Measurements from ENCODE around the gene ZNRF1. TPM values are rescaled to one million over a fixed set of nuclear protein-coding genes. Genes with fewer than 3 reads are reported as not detected.

Gene ZNRF1
- total and polyA plus RNA-seq, 11 donors = 12.8 to 43.3 (median 23.2) TPM

DNA sequence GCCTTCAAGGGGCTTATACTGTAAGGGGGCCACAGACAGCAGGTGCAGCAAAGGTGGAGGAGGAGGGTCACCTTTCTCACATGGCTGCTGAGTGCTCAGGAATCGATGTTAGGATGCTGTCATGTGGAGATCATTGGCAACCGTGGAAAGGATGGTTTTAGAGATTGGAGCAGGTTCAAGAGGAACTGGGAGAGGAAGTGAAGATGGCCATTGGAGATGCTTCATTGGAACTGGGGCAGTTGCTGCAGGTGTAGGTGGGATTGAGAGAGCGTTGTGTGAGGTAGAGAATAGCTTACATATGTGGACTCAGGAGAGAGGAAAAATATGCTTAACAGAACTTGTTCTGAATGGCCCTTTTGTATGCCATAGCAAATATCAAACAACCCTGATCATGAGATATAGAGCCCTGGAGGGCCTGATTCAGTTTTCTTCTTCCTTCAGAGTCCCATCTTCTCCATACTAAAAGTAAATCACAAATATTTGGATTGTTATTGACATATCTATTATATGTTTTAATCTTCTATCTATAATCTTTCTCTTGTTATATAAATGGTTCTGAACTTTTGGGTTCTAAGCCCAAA is 77.0 kb downstream of the ZNRF1 start:
- H3K27me3 ChIP-seq = no peaks in the 10 kb centered on the region
- H3K4me1 ChIP-seq = peaks cover 0 to 56% (median 19%) of the 10 kb centered on the region in 12 donors
- peak overlapping the region in 1 of 12 donors; percentile 39 for H3K27ac ChIP-seq
- no peak for ATAC-seq
- 60 to 69% (median 62%) methylated on average over 3 of the region's 3 CpGs for WGBS, 4 donors
- no peak for DNase-seq
- no peak overlapping the region for H3K4me3 ChIP-seq
- intact Hi-C loops (cut with DNase I) = no loop called here
- TF ChIP-seq, protein P1, sequence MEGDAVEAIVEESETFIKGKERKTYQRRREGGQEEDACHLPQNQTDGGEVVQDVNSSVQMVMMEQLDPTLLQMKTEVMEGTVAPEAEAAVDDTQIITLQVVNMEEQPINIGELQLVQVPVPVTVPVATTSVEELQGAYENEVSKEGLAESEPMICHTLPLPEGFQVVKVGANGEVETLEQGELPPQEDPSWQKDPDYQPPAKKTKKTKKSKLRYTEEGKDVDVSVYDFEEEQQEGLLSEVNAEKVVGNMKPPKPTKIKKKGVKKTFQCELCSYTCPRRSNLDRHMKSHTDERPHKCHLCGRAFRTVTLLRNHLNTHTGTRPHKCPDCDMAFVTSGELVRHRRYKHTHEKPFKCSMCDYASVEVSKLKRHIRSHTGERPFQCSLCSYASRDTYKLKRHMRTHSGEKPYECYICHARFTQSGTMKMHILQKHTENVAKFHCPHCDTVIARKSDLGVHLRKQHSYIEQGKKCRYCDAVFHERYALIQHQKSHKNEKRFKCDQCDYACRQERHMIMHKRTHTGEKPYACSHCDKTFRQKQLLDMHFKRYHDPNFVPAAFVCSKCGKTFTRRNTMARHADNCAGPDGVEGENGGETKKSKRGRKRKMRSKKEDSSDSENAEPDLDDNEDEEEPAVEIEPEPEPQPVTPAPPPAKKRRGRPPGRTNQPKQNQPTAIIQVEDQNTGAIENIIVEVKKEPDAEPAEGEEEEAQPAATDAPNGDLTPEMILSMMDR (IDR thresholded peaks at IDR 0.05) = no peak
- no peak for TF ChIP-seq POLR2A (IDR thresholded peaks at IDR 0.05)
- peaks cover 0 to 3% (median 0%) of the 10 kb centered on the region in 12 donors for H3K9me3 ChIP-seq
- H3K36me3 ChIP-seq = no peaks in the 10 kb centered on the region

GRCh38 chr16:75078886-75079285 is 80.1 kb downstream of the ZNRF1 start:
- DNase-seq = no peak
- Histone ChIP-seq H3K27ac (no peak overlapping the region), H3K27me3 (no peaks in the 10 kb centered on the region), H3K9me3 (peaks cover 0 to 3% (median 0%) of the 10 kb centered on the region in 12 donors), H3K36me3 (no peaks in the 10 kb centered on the region), H3K4me1 (peaks cover 0 to 59% (median 23%) of the 10 kb centered on the region in 12 donors), H3K4me3 (no peak overlapping the region)
- ATAC-seq = no peak
- whole genome bisulfite sequencing, 4 donors = 81 to 85% (median 83%) methylated on average over 8 of the region's 8 CpGs
- intact Hi-C loops (cut with DNase I) = no loop called here
- TF ChIP-seq POLR2A (IDR thresholded peaks at IDR 0.05) = no peak
- TF ChIP-seq, protein P1 (IDR thresholded peaks at IDR 0.05) = no peak

DNA sequence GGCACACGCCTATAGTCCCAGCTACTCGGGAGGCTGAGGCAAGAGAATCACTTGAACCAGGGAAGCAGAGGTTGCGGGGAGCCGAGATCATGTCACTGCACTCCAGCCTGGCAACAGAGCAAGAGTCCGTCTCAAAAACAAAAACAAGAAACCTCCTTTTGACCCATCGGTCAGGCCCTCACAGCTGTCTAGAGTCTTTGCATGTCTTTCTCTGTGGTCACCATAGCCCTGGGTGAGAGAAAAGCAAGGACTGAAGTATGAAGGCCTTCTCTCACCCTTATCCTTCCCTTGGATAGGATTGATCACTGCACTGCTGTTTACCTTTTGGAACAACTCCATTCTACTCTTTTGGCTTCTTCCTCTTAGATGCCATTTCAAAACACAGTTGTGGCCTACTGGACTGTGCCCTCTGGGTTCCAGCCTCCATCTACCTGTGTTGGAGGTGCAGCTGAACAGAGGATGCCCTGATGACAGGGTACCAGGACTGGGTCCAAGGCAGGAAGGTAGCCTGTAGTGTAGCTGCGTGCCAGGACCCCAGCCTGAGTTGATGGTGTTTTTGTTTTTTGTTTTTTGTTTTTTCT is 80.6 kb downstream of the ZNRF1 start:
- DNase-seq = no peak
- Histone ChIP-seq H3K27me3 (no peaks in the 10 kb centered on the region), H3K9me3 (peaks cover 0 to 3% (median 0%) of the 10 kb centered on the region in 12 donors), H3K36me3 (no peaks in the 10 kb centered on the region), H3K4me1 (peaks cover 0 to 56% (median 21%) of the 10 kb centered on the region in 12 donors), H3K27ac (no peak overlapping the region), H3K4me3 (no peak overlapping the region)
- intact Hi-C loops (cut with DNase I) = no loop called here
- no peak for TF ChIP-seq POLR2A (IDR thresholded peaks at IDR 0.05)
- TF ChIP-seq, protein P1 (IDR thresholded peaks at IDR 0.05) = no peak
- WGBS, 4 donors = 93 to 98% (median 96%) methylated on average over 7 of the region's 7 CpGs
- no peak for ATAC-seq

DNA sequence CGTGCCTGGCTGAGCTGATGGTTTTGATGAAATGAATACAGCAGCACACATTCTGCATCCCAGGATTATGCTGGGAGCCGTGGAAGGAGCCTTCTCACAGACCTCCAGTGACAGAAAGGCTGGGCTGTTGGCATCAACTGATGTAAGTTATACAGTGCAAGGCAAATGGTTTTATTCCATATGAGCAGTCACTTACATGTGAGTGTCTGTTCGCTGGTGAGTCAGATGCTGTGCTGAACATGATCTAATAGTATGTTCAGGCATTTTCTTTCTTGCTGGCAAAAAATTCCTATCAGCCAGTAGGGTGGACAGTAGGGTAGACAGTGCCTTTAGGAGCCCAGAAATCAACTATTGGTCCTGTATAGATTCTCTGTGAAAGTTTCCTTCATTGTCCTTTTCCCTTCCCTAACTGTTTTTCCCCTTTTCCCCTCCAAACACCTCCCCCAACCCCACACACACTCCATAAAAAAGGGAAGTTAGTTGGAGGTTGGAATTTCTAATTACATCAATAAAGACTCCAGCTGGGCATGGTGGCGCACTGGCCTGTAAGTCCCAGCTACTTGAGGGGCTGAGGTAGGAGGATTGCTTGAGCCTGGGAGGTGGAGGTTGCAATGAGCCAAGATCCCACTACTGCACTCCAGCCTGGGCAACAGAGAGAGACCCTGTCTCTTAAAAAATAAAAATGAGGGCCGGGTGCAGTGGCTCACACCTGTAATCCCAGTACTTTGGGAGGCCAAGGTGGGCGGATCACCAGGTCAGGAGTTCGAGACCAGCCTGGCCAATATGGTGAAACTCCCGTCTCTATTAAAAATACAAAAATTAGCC is 81.6 kb downstream of the ZNRF1 start:
- WGBS, 4 donors = 95 to 96% (median 95%) methylated on average over 8 of the region's 8 CpGs
- H3K36me3 ChIP-seq = no peaks in the 10 kb centered on the region
- no peak for DNase-seq
- H3K4me1 ChIP-seq = peaks cover 0 to 46% (median 16%) of the 10 kb centered on the region in 12 donors
- ATAC-seq = no peak
- peaks cover 0 to 3% (median 0%) of the 10 kb centered on the region in 12 donors for H3K9me3 ChIP-seq
- TF ChIP-seq POLR2A (IDR thresholded peaks at IDR 0.05) = no peak
- TF ChIP-seq, protein P1 (IDR thresholded peaks at IDR 0.05) = no peak
- intact Hi-C loops (cut with DNase I) = no loop called here
- no peak overlapping the region for H3K27ac ChIP-seq
- no peaks in the 10 kb centered on the region for H3K27me3 ChIP-seq
- no peak overlapping the region for H3K4me3 ChIP-seq

Data from heart left ventricle (tissue), 16 donors.